ENCODE data around the gene MISFA.

DNA sequence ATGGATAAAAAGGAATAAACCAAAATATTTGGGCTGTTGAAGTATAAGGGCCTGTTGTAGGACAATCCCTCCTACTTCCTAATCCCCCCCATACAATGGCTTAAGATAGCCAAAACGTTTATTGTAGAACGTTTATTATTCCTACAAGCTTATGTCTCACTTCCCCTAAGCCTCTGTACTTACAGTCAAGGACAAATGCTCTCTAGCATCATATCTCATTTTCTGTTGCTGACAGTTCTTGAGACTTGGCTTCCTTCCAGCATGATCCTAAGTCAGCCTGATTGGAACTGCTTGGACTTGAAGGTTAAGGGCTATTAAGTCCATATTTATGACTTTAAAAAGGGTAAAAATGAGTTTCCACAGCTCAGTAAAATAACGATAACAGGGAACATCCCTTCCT lies 8.8 kb downstream of the MISFA start:
- TF ChIP-seq CTCF (IDR thresholded peaks at IDR 0.05) (no peak), POLR2A (IDR thresholded peaks at IDR 0.05) (no peak)
